Measurements from ENCODE around the gene AOPEP.
A peak's percentile ranks its signal among the peaks of the same experiment; 100 is the strongest.
"Not testable (repeated sequence)": the region's sequence is repeated elsewhere in the genome, so short reads cannot be mapped to it uniquely, and the experiment has no call there.

The AOPEP gene

GRCh38 chr9:94847486-94847885 is 121.0 kb downstream of the AOPEP start:
- DNase-seq (ENCODE audit: low read depth) = no peak

- DNase-seq (ENCODE audit: low read depth) = not testable (repeated sequence)
These were observed 122.3 kb downstream of the AOPEP start for GRCh38 chr9:94848791-94849190.

GRCh38 chr9:94850540-94851434 is 124.3 kb downstream of the AOPEP start:
- no peak for DNase-seq (ENCODE audit: low read depth)

- no peak for DNase-seq (ENCODE audit: low read depth)
These were observed 125.0 kb downstream of the AOPEP start for GRCh38 chr9:94851467-94851866.

- no peak for DNase-seq (ENCODE audit: low read depth)
These were observed 125.4 kb downstream of the AOPEP start for GRCh38 chr9:94851892-94852291.

GRCh38 chr9:94852373-94852772 is 125.9 kb downstream of the AOPEP start:
- DNase-seq (ENCODE audit: low read depth) = no peak

- DNase-seq (ENCODE audit: low read depth) = no peak
These were observed 127.4 kb downstream of the AOPEP start for GRCh38 chr9:94853887-94854286.

- DNase-seq (ENCODE audit: low read depth) = no peak
These were observed 129.4 kb downstream of the AOPEP start for GRCh38 chr9:94855903-94856302.

GRCh38 chr9:94857791-94858190 is 131.3 kb downstream of the AOPEP start:
- DNase-seq (ENCODE audit: low read depth) = no peak

- DNase-seq (ENCODE audit: low read depth) = no peak
These were observed 132.7 kb downstream of the AOPEP start for GRCh38 chr9:94859226-94859625.

- DNase-seq (ENCODE audit: low read depth) = no peak
These were observed 133.4 kb downstream of the AOPEP start for GRCh38 chr9:94859891-94860290.

- peak; percentile 41 for DNase-seq (ENCODE audit: low read depth)
These were observed 134.4 kb downstream of the AOPEP start for GRCh38 chr9:94860678-94861588.

- no peak for DNase-seq (ENCODE audit: low read depth)
These were observed 135.2 kb downstream of the AOPEP start for GRCh38 chr9:94861589-94862272.

GRCh38 chr9:94864196-94864595 is 137.7 kb downstream of the AOPEP start:
- DNase-seq (ENCODE audit: low read depth) = no peak

GRCh38 chr9:94864862-94865509 is 138.5 kb downstream of the AOPEP start:
- DNase-seq (ENCODE audit: low read depth) = no peak

GRCh38 chr9:94865582-94866452 is 139.3 kb downstream of the AOPEP start:
- no peak for DNase-seq (ENCODE audit: low read depth)

- no peak for DNase-seq (ENCODE audit: low read depth)
These were observed 140.3 kb downstream of the AOPEP start for GRCh38 chr9:94866770-94867169.

- DNase-seq (ENCODE audit: low read depth) = no peak
These were observed 140.9 kb downstream of the AOPEP start for GRCh38 chr9:94867281-94867841.

- no peak for DNase-seq (ENCODE audit: low read depth)
These were observed 141.4 kb downstream of the AOPEP start for GRCh38 chr9:94867842-94868312.

GRCh38 chr9:94868464-94868863 is 142.0 kb downstream of the AOPEP start:
- no peak for DNase-seq (ENCODE audit: low read depth)

All from activated T-cell treated with anti-CD3 and anti-CD28 coated beads for 1 hour (primary cell).